AG09319 (cell line): ENCODE results near the gene CDA.

Experiments
- DNase-seq: peaks from one replicate; pipeline ENCODE4 v3.0.0-alpha.2; 2010; ENCODE audit warnings: low read depth; ENCODE audit errors: extremely low read depth
- CTCF ChIP-seq: IDR thresholded peaks from 2 replicates; pipeline ENCODE4 v1.5.1; 2011; ENCODE audit warnings: low read depth, mild to moderate bottlenecking, inconsistent platforms, low read length, moderate library complexity

CDA gene

DNA sequence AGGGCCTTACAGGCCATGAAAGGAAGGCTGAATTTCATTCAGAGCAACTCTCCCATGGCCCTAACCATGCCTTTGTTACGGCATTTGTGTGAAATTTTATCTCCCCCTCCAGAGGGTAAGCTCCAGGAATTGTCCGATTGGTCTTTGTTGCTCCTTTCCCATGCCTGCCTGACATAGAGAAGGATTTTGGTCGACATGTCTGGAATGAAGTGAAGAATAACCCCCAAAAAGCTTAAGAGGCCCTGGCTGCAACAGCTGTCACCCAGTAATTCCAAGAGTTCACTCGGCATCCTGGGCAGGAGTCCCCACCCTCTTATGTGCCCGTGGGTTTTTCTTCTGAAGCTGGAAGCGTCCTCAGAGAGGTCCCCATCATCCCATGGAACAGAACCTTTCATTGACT, 20.6 kb downstream of the CDA start:
- TF ChIP-seq CTCF = no peak

DNA sequence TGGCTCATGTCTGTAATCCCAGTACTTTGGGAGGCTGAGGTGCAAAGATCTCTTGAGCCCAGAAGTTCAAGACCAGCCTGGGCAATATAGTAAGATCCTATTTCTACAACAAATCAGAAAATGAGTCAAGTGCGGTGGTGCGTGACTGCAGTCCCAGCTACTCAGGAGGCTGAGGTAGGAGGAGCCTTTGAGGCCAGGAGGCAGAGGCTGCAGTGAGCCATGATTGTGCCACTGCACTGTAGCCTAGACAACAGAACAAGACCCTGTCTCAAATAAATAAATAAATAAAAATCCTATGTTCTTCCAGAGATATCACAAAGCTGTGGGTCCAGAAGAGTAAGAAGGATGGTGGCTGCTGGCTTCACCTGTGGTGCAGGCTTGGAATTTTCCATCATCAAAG, 22.1 kb downstream of the CDA start:
- TF ChIP-seq CTCF = no peak
- no peak for DNase-seq

More for the DNA sequence above, 20.6 kb downstream of the CDA start:
- DNase-seq = no peak

DNA sequence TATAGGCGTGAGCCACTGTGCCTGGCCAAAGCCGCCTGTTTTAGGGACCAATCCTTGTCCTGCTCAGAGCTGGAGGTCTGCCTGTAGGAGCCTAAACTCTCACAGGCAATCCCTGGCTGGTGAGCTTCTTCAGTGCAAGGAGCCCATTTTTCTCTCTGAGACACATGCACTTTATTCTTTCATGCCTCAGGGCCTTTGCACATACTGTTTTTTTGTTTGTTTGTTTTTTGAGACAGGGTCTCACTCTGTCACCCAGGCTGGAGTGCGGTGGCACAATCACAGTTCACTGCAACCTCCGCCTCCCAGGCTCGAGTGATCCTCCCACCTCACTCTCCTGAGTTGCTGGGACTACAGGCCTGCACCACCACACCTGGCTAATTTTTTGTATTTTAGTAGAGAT, 22.8 kb downstream of the CDA start:
- TF ChIP-seq CTCF = no peak
- DNase-seq = no peak

GRCh38 chr1:20612221-20612746, 23.4 kb downstream of the CDA start:
- no peak for TF ChIP-seq CTCF
- DNase-seq = no peak

DNA sequence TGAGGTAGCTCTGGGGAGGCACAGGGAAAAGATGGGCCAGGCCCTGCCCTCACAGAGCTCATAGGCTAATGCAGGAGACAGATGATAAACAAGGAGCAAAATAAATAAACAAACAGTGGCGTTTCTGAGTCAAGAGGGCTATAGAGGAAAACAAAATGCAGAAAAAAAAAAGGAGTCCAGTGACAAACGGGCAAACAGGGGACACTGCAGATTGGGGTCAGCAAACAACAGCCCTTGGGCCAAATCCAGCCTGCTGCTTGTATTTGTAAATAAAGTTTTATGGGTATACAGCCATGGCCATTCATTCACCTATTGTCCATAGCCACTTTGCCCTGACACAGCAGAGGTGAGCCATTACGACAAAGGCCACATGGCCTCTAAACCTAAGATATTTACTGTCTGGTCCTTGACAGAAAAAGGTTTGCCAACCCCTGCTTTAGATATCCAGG, 25.3 kb downstream of the CDA start:
- no peak for DNase-seq
- no peak for TF ChIP-seq CTCF

DNA sequence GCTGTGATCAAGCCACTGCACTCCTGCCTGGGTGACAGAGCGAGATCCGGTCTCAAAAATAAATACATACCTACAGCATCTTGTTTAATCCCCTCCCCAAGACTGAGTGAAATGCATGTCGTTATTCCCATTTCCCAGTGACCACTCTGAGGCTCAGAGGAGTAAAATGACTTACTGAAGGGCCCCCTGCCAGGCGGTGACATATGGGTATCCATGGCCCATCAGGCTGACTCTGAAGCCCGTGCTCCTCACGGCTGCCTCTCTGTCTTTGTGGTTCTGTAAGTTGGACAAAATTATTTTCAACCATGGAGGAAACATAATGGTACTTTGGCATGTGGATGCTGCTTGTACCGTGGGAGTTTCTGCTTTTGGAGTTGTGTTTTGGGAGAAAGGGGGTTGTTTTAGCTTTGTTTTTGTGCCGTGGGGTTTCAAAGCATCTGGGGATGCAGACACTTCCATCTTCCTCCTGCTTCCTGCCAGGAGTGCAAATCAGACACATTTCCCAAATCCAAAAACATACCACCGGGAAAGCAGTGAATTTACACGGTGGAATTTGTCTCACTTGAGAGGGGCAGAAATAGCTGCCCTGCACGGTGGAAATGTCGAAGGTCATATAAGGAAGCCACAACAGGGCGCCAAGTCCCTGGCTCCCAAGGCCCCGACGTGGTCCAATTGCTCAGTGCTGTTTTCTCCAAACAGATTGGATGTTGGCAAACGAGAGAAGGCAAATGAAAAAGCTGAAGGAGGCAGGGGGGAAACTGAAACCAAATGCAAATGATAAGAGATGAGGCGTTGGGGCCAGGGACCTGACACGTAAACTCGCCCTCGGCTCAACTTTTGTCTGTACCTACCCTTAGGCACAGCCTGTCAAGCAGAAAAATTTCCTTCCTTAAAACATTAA, 27.3 kb downstream of the CDA start:
- TF ChIP-seq CTCF = no peak
- DNase-seq = no peak

DNA sequence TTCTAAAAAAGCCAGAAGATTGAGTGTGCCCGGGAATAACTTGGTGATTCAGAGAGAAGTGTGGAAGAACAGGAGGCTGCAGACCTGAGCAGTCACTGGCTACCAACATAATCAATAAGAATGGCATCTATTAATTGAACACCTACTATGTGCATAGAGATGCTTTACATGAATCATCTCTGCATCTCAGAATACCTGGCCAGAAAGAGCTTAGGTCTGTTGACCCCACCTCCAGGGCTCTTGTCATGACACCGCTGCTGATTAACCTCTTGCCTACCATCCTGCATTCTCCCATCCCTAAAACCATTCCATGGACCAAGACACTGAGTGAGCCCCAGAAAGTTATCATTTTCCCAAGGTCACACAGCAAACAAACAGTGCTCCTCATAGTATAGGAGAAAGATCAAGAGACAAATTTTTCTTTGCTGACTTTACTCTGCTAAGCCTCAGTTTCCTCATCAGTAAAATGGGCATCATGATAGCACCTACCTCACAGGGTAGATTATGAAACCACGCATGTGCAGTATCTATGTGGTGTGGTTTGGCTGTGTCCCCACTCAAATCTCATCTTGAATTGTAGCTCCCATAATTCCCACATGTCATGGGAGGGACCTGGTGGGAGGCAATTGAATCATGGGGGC, 28.1 kb downstream of the CDA start:
- DNase-seq = no peak
- TF ChIP-seq CTCF = no peak
